MM.1S (cell line): ENCODE measurements around the gene HTR1E.
"Not testable (repeated sequence)": the region's sequence is repeated elsewhere in the genome, so short reads cannot be mapped to it uniquely, and the experiment has no call there.

Experiments used
- DNase-seq: peaks from one replicate; pipeline ENCODE4 v3.0.0-alpha.2; 2015
- H2AFZ ChIP-seq: fragments of 300-600 bp; sonication (generic); 2 replicates; pipeline ENCODE4 v1.6.0; 2016; ENCODE audit warnings: antibody characterized with exemption, low read length
- H3F3A ChIP-seq: fragments of 300-600 bp; sonication (generic); 2 replicates; pipeline ENCODE4 v1.6.1; 2016; ENCODE audit warnings: mild to moderate bottlenecking, antibody characterized with exemption, low read length, moderate library complexity, mixed read lengths; ENCODE audit not compliant: insufficient read depth
- H3K27ac ChIP-seq: fragments of 300-600 bp; sonication (generic); 2 replicates; pipeline ENCODE4 v1.5.1; 2016; ENCODE audit warnings: mild to moderate bottlenecking, low read length
- H3K27me3 ChIP-seq: fragments of 300-600 bp; sonication (generic); replicated peaks from 2 replicates; pipeline ENCODE4 v1.6.0; 2016; ENCODE audit warnings: low read length; ENCODE audit not compliant: insufficient read depth
- H3K36me3 ChIP-seq: fragments of 300-600 bp; sonication (generic); replicated peaks from 2 replicates; pipeline ENCODE4 v1.6.1; 2016; ENCODE audit warnings: mild to moderate bottlenecking, low read length, mixed read lengths; ENCODE audit not compliant: insufficient read depth
- H3K4me1 ChIP-seq: fragments of 300-600 bp; sonication (generic); 2 replicates; pipeline ENCODE4 v1.6.1; 2016; ENCODE audit warnings: low read length, mixed read lengths
- H3K4me2 ChIP-seq: fragments of 300-600 bp; sonication (generic); 2 replicates; pipeline ENCODE4 v1.6.0; 2016; ENCODE audit warnings: low read depth, low read length
- H3K4me3 ChIP-seq: fragments of 300-600 bp; sonication (generic); 2 replicates; pipeline ENCODE4 v1.5.1; 2016; ENCODE audit warnings: low read length, mixed read lengths
- H3K79me2 ChIP-seq: fragments of 300-600 bp; sonication (generic); 2 replicates; pipeline ENCODE4 v1.6.1; 2016; ENCODE audit warnings: mixed run types, low read length, mixed read lengths
- H3K9ac ChIP-seq: fragments of 300-600 bp; sonication (generic); 2 replicates; pipeline ENCODE4 v1.6.1; 2016; ENCODE audit warnings: low read length, mixed read lengths
- H3K9me2 ChIP-seq: fragments of 300-600 bp; sonication (generic); replicated peaks from 2 replicates; pipeline ENCODE4 v1.6.1; 2016; ENCODE audit warnings: mild to moderate bottlenecking, low read length, mixed read lengths; ENCODE audit not compliant: insufficient read depth
- H3K9me3 ChIP-seq: fragments of 300-600 bp; sonication (generic); replicated peaks from 2 replicates; pipeline ENCODE4 v1.6.1; 2016; ENCODE audit warnings: mild to moderate bottlenecking, low read length, mixed read lengths; ENCODE audit not compliant: insufficient read depth
- H4K20me1 ChIP-seq: fragments of 300-600 bp; sonication (generic); 2 replicates; pipeline ENCODE4 v1.6.1; 2016; ENCODE audit warnings: mild to moderate bottlenecking, low read length, moderate library complexity, mixed read lengths; ENCODE audit not compliant: insufficient read depth
- CTCF ChIP-seq: fragments of 300-600 bp; sonication (generic); IDR thresholded peaks from 2 replicates; pipeline ENCODE4 v1.5.1; 2016; ENCODE audit warnings: antibody characterized with exemption, low read length, mixed read lengths
- EZH2 ChIP-seq: fragments of 300-600 bp; sonication (generic); optimal IDR thresholded peaks from 2 replicates; pipeline ENCODE3; 2017; ENCODE audit warnings: low read depth, mild to moderate bottlenecking, antibody characterized with exemption, low read length, mixed read lengths
- EZH2phosphoT487 ChIP-seq: fragments of 300-600 bp; sonication (generic); IDR thresholded peaks from 2 replicates; pipeline ENCODE4 v1.6.1; 2018; ENCODE audit warnings: antibody characterized with exemption, low read length

HTR1E gene

GRCh38 chr6:86913795-86914194 lies 23.5 kb upstream of the HTR1E start:
- Histone ChIP-seq H4K20me1 (no peaks in the 10 kb centered on the region), H3K9ac (no peak overlapping the region), H3F3A (no peaks in the 10 kb centered on the region), H3K36me3 (no peaks in the 10 kb centered on the region), H3K79me2 (no peaks in the 10 kb centered on the region), H3K4me3 (no peak overlapping the region), H2AFZ (no peak overlapping the region), H3K4me1 (no peaks in the 10 kb centered on the region), H3K27ac (no peak overlapping the region), H3K9me3 (no peaks in the 10 kb centered on the region), H3K9me2 (no peaks in the 10 kb centered on the region), H3K27me3 (no peaks in the 10 kb centered on the region), H3K4me2 (no peak overlapping the region)
- no peak for DNase-seq
- TF ChIP-seq EZH2 (no peak), CTCF (no peak), EZH2phosphoT487 (no peak)

- Histone ChIP-seq H3K4me2 (no peak overlapping the region), H3F3A (no peaks in the 10 kb centered on the region), H3K9ac (no peak overlapping the region), H3K4me1 (no peaks in the 10 kb centered on the region), H3K79me2 (no peaks in the 10 kb centered on the region), H3K27me3 (no peaks in the 10 kb centered on the region), H3K9me3 (no peaks in the 10 kb centered on the region), H3K9me2 (no peaks in the 10 kb centered on the region), H3K36me3 (no peaks in the 10 kb centered on the region), H3K27ac (no peak overlapping the region), H3K4me3 (no peak overlapping the region), H2AFZ (no peak overlapping the region), H4K20me1 (no peaks in the 10 kb centered on the region)
- TF ChIP-seq CTCF (no peak), EZH2 (no peak), EZH2phosphoT487 (no peak)
- no peak for DNase-seq
Observed at GRCh38 chr6:86916393-86916792, 20.9 kb upstream of the HTR1E start.

- not testable (repeated sequence) for H3K27me3 ChIP-seq, H3K4me1 ChIP-seq, H3K79me2 ChIP-seq, H3K9me3 ChIP-seq, H3K9ac ChIP-seq, H3K4me2 ChIP-seq, H3K36me3 ChIP-seq, H3K27ac ChIP-seq, H4K20me1 ChIP-seq, H3K9me2 ChIP-seq, H3K4me3 ChIP-seq, H3F3A ChIP-seq, H2AFZ ChIP-seq, DNase-seq
Observed at GRCh38 chr6:86927138-86927537, 10.2 kb upstream of the HTR1E start.

GRCh38 chr6:86927859-86928258 lies 9.5 kb upstream of the HTR1E start:
- not testable (repeated sequence) for H3K9ac ChIP-seq, H3K4me1 ChIP-seq, H3K4me2 ChIP-seq, H3K36me3 ChIP-seq, DNase-seq, H3K4me3 ChIP-seq, H2AFZ ChIP-seq, H3F3A ChIP-seq, H3K27ac ChIP-seq, H3K79me2 ChIP-seq, H4K20me1 ChIP-seq, H3K9me2 ChIP-seq, H3K27me3 ChIP-seq, H3K9me3 ChIP-seq
